Measurements from ENCODE around the gene KCNJ1.
A peak's percentile ranks its signal among the peaks of the same experiment; 100 is the strongest.

GRCh38 chr11:128905345-128906184, 38.5 kb upstream of the KCNJ1 start:
- TF ChIP-seq CTCF (conservative IDR thresholded peaks at IDR 0.05; ENCODE audit: low read length) (peak; percentile 43), EZH2phosphoT487 (IDR thresholded peaks at IDR 0.05; ENCODE audit: borderline replicate concordance, low read depth, low read length) (no peak)
